Erythroblast (primary cell): ENCODE data around the gene BMP7.
"Not testable (repeated sequence)": the region's sequence is repeated elsewhere in the genome, so short reads cannot be mapped to it uniquely, and the experiment has no call there.

Source experiments
- DNase-seq, 2 experiments: peaks; one replicate each; lab custom pipeline; 2025; lab: John Stamatoyannopoulos, UW
- GATA1 ChIP-seq: IDR thresholded peaks from 2 replicates; pipeline ENCODE4 v1.6.1; 2011; ENCODE audit warnings: low read depth, mild to moderate bottlenecking, control low read depth, low read length, moderate library complexity
- POLR2A ChIP-seq: IDR thresholded peaks from 2 replicates; pipeline ENCODE4 v1.6.1; 2011; ENCODE audit warnings: mild to moderate bottlenecking, low read length

BMP7 gene

DNA sequence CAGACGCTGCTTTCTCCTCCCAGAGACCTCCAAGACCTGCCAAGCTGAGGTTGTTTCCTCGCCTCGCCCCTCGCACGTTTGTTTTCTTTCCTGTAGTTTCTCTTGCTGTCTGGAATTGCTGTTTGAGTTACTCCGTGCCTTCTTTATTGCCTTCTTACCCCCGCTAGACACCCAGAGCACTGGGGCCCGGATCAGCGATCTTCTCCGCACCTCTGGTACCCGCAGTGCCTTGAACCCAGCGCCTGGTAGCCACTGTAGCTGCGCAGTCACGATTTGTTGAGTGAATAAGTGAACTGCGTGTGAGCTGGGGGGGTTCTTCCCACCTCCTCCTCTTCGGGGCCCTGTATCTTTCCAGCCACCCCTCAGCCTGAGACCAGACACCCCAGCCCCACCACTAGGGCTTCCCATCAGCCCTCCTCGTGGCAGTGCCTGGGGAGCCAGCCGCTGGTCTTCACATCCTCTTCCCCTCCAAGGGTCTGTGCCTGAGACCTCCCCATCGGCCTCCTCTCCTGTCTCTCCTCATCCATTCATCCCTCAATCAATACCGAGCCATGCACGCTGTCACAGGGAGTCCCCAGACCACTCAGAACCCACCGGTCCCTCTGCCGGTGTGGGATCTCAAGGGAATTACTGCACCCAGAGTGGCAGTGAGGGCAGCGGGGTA, 849 bp upstream of the BMP7 start:
- no peak for DNase-seq
- TF ChIP-seq POLR2A (no peak), GATA1 (no peak)

DNA sequence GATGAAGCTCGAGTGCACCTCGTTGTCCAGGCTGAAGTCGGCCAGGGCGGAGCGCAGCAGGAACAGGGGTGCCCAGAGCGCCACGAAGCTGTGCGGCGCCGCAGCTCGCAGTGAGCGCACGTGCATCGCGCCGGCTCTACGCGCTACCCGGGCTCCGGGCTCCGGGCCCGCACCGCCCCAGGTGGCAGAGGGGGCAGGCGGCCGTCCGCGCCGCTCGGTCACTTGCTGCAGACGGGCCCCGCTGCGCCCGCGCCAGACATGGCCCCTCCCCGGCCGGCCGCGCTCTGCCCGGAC, 497 bp downstream of the BMP7 start:
- TF ChIP-seq POLR2A (no peak), GATA1 (no peak)

DNA sequence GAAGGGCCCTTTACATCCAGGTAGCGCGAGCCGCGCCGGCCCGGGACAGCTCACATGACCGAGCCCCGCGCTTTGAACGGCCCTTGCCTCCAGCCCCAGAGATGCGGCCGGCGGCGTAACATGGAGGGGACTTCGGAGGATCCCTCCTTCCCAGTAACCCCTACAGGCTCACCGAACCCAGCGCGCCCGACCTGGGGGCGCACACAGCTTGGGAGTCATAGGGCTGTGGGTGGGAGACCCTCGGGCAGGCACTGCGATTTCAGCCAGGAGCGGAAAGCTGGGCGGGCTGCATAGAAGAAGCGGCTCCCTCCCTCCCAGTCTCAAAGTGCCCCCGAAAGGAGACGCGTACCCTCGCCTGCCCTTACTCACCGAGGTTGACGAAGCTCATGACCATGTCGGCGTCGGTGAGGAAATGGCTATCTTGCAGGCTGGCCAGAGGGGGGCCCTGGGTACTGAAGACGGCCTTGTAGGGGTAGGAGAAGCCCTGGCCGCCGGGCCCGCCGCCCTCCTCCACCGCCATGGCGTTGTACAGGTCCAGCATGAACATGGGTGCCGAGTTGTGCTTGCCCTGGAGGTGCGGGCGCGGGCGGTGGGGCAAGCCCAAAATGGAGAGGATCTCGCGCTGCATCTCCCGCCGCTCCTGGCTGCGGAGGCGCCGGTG, 975 bp downstream of the BMP7 start:
- no peak for DNase-seq
- no peak for TF ChIP-seq POLR2A
- TF ChIP-seq GATA1 = no peak

More for the DNA sequence above, 497 bp downstream of the BMP7 start:
- no peak for DNase-seq

DNA sequence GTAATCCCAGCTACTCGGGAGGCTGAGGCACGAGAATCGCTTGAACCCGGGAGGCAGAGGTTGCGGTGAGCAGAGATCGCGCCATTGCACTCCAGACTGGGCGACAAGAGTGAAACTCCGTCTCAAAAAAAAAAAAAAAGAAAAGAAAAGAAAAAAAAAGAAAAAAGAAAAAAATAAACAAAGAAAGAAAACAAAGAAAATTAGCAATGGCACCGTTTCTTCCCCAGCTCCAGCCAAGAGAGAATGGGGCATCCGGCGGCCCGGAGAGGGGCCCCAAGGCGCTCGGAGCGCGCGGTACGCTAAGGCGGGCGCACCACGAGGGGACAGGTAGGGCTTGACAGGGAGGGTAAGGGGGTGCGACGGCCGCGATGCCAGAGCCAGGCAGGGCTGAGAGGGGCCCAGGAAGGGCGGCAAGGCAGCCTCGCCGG, 1.5 kb downstream of the BMP7 start:
- not testable (repeated sequence) for DNase-seq

DNA sequence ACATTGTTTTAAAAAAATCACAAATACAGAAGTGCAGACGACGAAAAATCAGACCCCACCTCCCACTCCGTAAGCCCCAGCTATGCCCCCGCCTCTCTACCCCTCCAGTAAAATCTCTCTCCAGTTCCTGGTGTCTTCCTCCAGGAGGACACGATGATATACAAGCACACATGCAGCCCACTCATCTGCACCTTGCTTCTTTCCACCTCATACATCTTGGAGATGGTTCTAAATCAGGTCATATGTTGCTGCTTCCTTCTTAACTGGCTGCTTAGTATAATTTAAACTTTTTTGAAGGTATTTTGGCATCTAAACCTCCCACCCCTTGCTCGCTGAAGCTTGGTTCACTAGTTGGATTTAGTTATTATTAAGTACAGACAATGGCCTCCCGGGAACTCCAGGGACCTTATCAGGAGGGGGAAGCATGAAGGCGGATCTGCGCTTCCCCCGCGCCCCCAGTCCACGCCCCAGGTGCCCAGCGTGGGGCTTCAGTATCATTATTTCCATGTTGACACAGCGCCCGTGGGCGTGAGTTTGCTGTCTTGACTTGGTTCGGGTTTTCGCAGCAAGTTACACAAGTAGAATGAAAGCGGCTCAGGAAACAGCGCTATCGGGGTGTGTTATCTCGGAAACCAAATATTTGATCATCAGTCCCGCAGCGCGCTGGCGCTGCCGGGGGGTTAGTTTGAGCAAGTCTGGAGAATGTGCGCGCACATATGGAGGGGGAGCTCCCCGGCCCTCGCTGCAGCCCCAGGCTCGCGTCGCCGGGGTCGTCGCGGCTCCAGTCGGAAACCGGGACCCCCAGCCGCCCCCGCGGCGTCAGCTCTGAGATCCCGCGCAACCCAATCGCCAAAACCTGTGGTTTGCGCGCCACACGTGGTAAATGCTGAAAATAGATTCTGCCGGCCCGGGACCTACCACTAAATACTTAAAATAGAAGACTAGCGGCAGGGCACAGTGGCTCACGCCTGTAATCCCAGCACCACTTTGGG, 2.3 kb downstream of the BMP7 start:
- TF ChIP-seq GATA1 (no peak), POLR2A (no peak)
- no peak for DNase-seq

DNA sequence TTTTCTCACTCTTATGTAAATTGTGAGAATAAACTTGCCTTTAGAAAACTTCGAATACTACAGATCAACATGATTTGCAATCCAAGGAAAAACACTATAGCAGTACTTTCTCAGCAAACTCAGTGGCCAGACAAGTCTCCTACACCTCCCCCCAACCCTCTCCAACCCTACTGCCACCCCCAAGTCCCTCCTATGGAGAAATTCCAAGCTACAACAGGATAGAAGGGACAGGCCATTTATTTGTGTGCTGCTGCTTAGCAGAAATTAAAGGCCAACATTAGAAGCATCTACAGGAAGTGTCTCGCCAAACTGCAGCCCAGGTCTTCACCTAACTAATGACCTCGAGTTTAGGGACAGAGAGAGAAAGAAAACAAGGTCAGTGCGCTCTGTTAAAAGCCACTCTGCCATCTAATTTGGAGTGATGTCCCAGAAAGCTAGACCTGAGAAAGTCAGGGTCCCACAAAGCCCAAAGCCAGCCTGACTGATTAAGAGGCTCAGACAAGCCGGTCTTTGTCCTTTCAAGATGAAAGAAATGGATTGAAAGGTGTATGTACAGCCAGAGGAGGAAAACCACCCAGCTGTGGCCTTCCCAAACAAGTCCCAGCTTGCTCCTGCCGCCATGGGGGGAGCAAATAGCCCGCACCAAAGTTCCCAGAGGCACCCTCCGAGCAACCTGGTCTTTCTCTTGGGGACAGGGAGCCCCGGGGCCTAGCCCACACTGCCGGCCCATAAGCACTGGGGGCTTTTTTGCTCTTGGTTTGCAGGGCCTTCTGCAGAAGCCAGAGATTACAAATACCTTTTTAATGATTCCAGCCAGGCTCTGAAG, 3.4 kb downstream of the BMP7 start:
- no peak for DNase-seq
- TF ChIP-seq GATA1 (no peak), POLR2A (no peak)

DNA sequence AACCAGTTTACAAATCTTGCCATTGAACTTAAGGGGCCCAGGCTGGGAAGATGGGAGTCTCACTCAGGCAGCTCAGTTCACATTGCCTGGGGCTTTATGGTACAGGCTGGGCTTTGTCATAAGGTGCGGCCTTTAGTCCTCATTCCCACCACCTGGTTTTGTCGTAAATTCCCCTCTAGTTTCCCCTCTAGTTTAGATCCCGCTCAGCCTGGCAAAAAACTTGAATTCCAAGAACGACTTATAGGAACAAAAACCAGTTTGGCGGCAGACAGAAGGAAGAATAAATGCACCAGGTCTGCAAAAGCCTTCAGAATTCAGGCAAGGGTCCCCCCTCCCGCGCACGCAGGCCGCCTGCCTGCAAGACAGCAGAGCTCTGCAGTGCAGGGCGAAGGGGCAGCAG, 4.1 kb downstream of the BMP7 start:
- DNase-seq = no peak
- TF ChIP-seq POLR2A (no peak), GATA1 (no peak)

DNA sequence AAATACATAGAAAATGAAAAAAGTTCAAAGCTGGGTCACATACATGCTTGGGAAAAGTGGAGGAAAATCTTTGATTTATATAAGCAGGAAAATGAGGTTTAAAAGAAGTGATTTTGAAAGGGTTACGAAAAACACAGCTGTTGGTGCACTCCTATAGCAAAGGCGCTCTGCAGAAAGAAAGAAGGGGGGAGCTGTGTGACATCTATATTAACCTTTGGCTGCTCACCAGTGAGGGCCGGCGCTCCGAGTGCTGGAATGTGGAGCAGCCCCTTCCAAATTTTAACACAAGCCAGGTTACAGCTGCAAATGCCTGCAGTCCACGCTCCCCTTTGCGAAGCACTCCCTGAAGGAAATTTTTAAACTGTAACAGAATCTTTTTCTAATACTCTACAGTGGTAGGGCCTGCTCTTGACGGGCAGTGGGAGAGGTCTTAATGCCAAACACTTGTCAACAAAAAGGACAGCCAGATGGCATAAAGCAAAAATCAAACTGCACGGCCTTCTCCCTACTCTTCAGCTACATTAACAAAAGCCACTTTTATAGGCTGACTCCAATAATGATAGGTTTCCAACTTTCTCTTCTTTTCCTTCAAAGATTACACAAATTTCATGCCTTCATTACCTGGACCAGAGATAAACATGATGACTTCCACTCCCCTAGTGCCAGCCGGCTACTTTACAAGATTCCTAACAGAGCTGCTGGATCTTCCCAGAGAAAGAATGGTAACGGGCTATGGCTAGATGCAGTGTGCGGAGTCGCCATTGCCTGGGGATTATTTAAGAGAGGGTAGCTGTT, 4.8 kb downstream of the BMP7 start:
- DNase-seq = no peak
- no peak for TF ChIP-seq POLR2A
- no peak for TF ChIP-seq GATA1

DNA sequence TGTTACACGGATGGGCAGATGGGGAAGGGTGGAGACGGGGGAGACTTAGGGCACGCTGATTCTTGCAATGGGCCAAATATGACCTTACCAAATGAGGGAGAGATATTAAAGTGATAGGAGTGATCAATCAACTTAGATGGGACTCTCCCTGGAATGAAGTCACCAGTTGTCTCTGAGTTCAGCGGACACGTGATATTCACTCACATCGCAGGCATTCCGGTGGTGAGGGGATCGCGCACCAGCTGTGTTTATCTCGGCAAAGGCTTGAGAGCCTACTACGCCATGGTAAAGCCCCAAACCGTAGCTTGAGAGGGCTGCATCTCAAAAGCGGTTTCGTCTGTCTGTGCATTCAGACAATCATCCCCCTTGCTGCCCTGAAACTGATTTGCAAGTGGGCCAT, 5.5 kb downstream of the BMP7 start:
- DNase-seq = no peak
- no peak for TF ChIP-seq GATA1

DNA sequence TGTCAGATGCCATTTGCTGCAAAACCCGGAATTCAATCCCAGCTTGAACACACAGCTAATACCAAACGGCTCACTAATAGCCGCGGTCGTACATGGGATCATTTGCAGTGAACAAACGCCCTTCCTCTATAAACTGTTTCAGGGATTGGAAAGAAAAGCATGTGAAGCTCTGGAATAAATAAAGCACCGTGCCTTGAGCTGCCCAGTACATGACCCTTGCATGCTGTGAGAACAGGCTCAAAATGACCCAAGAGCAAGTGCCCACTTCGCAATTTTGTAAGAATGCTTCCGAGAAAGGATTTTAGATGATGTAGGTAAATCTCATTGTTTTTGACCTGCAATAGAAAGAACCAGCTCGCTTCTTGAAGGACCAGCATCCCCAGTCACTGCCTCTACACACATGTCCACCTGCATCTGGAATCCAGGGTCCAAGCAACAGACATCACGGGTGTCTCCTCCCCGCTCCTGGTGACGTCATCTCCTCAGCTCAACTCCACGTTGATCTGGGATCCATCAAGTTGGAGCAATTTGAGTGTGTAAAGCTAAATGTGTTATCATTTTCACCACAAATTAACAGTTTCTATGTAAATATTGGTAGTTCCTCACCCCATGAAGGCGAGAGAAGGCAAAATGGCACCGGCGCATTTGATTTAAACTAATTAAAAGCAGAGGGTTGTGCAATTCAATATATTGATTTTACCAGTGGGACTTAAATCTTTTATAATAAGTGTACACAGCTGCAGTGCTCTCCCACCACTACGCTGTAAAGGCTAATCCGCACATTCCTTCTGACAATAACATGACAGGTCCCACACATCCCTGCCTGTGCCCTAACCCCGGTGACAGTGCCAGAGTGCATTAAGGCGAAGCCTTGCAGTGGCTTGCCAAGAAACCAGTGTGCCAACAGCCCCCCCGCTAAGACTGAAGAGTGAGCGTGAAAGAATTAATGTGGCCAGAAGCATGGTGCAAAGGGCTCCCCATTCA, 6.2 kb downstream of the BMP7 start:
- no peak for DNase-seq
- TF ChIP-seq POLR2A (no peak), GATA1 (no peak)

DNA sequence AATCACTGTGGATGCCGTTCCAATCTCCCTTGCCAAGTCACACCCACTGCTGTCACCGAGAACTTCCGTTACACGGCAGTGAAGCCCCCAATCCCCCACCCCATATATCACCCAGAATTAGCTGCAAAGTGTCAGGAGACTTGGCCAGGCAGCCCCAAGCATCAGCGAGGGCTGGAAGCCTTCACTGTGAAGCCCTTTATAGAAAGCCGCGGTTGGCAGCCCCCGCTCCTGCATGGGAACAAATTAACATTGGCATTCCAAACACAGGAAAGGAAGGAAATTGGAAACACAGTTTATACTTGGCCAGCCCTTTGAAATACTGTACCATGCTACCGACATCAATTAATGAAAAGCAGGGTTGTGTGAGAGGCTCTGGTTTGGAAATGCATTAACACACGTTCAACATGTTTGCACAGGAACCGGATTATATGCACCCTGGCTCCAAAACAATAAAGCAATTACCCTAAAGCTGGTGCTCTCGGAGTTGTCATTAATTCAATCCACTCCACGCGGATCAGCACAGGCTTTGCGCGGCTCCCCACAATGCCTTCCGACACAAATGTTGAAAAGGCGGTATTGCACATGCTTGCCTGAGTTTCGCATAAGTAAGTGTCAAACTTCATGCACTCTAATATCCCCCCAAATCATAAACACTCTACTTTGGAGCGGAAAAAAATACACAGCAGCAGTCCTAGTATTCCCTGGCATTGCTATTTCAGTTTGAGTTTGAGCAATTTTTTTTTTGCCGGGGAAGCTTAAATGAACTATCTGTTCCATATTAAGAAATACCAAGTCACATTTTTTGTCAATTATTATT, 7.1 kb downstream of the BMP7 start:
- TF ChIP-seq POLR2A = no peak
- no peak for TF ChIP-seq GATA1
- no peak for DNase-seq
